ENCODE data around the gene FGD5. TPM values are rescaled to one million over a fixed set of nuclear protein-coding genes. Genes with fewer than 3 reads are reported as not detected.

FGD5 gene
- total and polyA plus RNA-seq, 2 experiments from 2014 or later = 7.4 to 12.2 TPM

DNA sequence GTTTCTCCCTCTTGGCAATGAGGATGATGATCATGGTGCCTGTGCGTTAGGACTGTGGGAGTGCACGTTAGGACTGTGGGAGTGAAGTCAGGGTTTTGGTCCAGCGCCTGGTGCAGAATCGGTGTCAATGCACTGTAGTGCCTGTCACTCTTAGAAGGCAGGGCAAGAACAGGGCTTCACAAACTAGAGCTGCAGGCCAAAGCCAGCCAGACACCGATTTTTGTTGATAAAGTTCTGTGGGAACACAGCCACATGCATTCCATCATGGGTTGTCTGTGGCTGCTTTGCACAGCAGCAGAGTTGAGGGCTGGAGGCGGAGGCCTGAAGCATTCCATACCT lies 96.0 kb downstream of the FGD5 start (continued):
- TF ChIP-seq ZNF462 (CRISPR knock-in tag; IDR thresholded peaks at IDR 0.05) (no peak), CTCF (conservative IDR thresholded peaks at IDR 0.05; ENCODE audit: low read depth in 2 of 2) (no peak), STAT1 (IDR thresholded peaks at IDR 0.05; ENCODE audit: unreplicated experiment) (no peak), ZNF331 (CRISPR knock-in tag; IDR thresholded peaks at IDR 0.05; ENCODE audit: low read depth) (no peak), JUNB (IDR thresholded peaks at IDR 0.05; ENCODE audit: unreplicated experiment) (no peak)

- Mint-ChIP-seq H3K4me3 (no peak overlapping the region), H3K27me3 (ENCODE audit: insufficient read depth, low read depth, poor library complexity) (peaks cover 11% of the 10 kb centered on the region), H3K27ac (no peak overlapping the region), H3K9me3 (no peaks in the 10 kb centered on the region), H3K36me3 (ENCODE audit: low read depth) (no peaks in the 10 kb centered on the region), H3K4me1 (peaks cover 7% of the 10 kb centered on the region; the same call in 2 of the 3 replicates)
- H3K9me2 ChIP-seq (ENCODE audit: insufficient read depth) = no peaks in the 10 kb centered on the region
- no peaks in the 10 kb centered on the region for H3K4me1 ChIP-seq (ENCODE audit: insufficient read depth)
- no peak overlapping the region for H3K27ac ChIP-seq (ENCODE audit: low read depth)
- H3F3A ChIP-seq (replicated peaks; ENCODE audit: low read depth) = no peaks in the 10 kb centered on the region
- no peaks in the 10 kb centered on the region for H3K79me2 ChIP-seq (replicated peaks; ENCODE audit: insufficient read depth)
- H3K4me2 ChIP-seq = no peak overlapping the region
- no peak overlapping the region for H2AFZ ChIP-seq
- no peaks in the 10 kb centered on the region for H4K20me1 ChIP-seq (replicated peaks; ENCODE audit: insufficient read depth)
- DNase-seq (ENCODE audit: low spot score) (no peak), ATAC-seq (no peak; the same call in 2 of the 3 replicates)
- TF ChIP-seq CTCF (conservative IDR thresholded peaks at IDR 0.05; ENCODE audit: low read depth in 2 of 2) = peak; percentile 11 to 60; a peak in 2 of 4 replicates
- no peak for TF ChIP-seq JUNB (IDR thresholded peaks at IDR 0.05; ENCODE audit: unreplicated experiment)
- TF ChIP-seq ZNF114 (CRISPR knock-in tag; IDR thresholded peaks at IDR 0.05) = no peak
- no peaks in the 10 kb centered on the region for H3K36me3 ChIP-seq (ENCODE audit: insufficient read depth)
- no peaks in the 10 kb centered on the region for H3K27me3 ChIP-seq (ENCODE audit: insufficient read depth)
- no peak overlapping the region for H3K4me3 ChIP-seq
Measured at GRCh38 chr3:14915636-14916222, 97.0 kb downstream of the FGD5 start.
